ENCODE measurements around the gene GLIS1.

DNA sequence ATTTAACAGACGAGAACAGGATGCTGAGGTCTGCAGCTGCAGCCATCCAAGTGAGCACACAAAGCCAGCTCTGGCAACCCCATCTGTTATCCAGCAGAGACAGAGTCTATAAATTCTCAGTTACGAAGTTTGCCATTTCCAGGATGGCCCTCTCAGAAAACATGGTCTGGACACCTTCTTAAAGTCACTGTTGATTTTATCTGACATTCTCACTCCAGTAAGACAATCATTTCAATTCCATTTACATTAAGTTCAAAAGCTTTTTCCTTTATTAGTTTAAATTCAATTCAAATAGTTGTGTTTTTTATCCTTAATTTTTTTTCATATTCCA is 154.2 kb downstream of the GLIS1 start:
- TF ChIP-seq EP300 (IDR thresholded peaks at IDR 0.05): no peak
- TF ChIP-seq CTCF (IDR thresholded peaks at IDR 0.05): no peak

Data from ovary (tissue), 3 donors.